Measurements from ENCODE around the gene ADAM10. TPM values are rescaled to one million over a fixed set of nuclear protein-coding genes. Genes with fewer than 3 reads are reported as not detected.

ADAM10 gene
- total RNA-seq, 1 donor from 2014 or later: 287 TPM

- Mint-ChIP-seq H3K9me3 (ENCODE audit: unreplicated experiment) (no peaks in the 10 kb centered on the region), H3K4me3 (ENCODE audit: unreplicated experiment) (no peak overlapping the region), H3K4me1 (ENCODE audit: unreplicated experiment) (peaks cover 6% of the 10 kb centered on the region), H3K27me3 (ENCODE audit: unreplicated experiment) (no peaks in the 10 kb centered on the region), H3K27ac (ENCODE audit: unreplicated experiment) (no peak overlapping the region), H3K36me3 (ENCODE audit: low read depth, unreplicated experiment) (no peaks in the 10 kb centered on the region)
- no peak for TF ChIP-seq CTCF (IDR thresholded peaks at IDR 0.05; ENCODE audit: unreplicated experiment)
- peak; percentile 17 for DNase-seq (ENCODE audit: low spot score)
Observed at GRCh38 chr15:58760385-58761009, 11.0 kb upstream of the ADAM10 start.

GRCh38 chr15:58758141-58758540 lies 8.6 kb upstream of the ADAM10 start:
- no peaks in the 10 kb centered on the region for H3K9me3 Mint-ChIP-seq (ENCODE audit: unreplicated experiment)
- no peak for TF ChIP-seq CTCF (IDR thresholded peaks at IDR 0.05; ENCODE audit: unreplicated experiment)

GRCh38 chr15:58755956-58756355 lies 6.4 kb upstream of the ADAM10 start:
- H3K27me3 Mint-ChIP-seq (ENCODE audit: unreplicated experiment): no peaks in the 10 kb centered on the region
- no peak for TF ChIP-seq CTCF (IDR thresholded peaks at IDR 0.05; ENCODE audit: unreplicated experiment)
- no peaks in the 10 kb centered on the region for H3K9me3 Mint-ChIP-seq (ENCODE audit: unreplicated experiment)
- peaks cover 15% of the 10 kb centered on the region for H3K4me1 Mint-ChIP-seq (ENCODE audit: unreplicated experiment)
- no peak for DNase-seq (ENCODE audit: low spot score)
- no peaks in the 10 kb centered on the region for H3K36me3 Mint-ChIP-seq (ENCODE audit: low read depth, unreplicated experiment)
- no peak overlapping the region for H3K4me3 Mint-ChIP-seq (ENCODE audit: unreplicated experiment)
- H3K27ac Mint-ChIP-seq (ENCODE audit: unreplicated experiment): no peak overlapping the region

More at GRCh38 chr15:58758141-58758540, 8.6 kb upstream of the ADAM10 start:
- Mint-ChIP-seq H3K36me3 (ENCODE audit: low read depth, unreplicated experiment) (no peaks in the 10 kb centered on the region), H3K27ac (ENCODE audit: unreplicated experiment) (no peak overlapping the region), H3K4me3 (ENCODE audit: unreplicated experiment) (no peak overlapping the region), H3K4me1 (ENCODE audit: unreplicated experiment) (peaks cover 15% of the 10 kb centered on the region), H3K27me3 (ENCODE audit: unreplicated experiment) (no peaks in the 10 kb centered on the region)
- DNase-seq (ENCODE audit: low spot score): no peak

- TF ChIP-seq CTCF (IDR thresholded peaks at IDR 0.05; ENCODE audit: unreplicated experiment): no peak
- no peaks in the 10 kb centered on the region for H3K9me3 Mint-ChIP-seq (ENCODE audit: unreplicated experiment)
- H3K27ac Mint-ChIP-seq (ENCODE audit: unreplicated experiment): no peak overlapping the region
- H3K4me3 Mint-ChIP-seq (ENCODE audit: unreplicated experiment): no peak overlapping the region
- peaks cover 2% of the 10 kb centered on the region for H3K36me3 Mint-ChIP-seq (ENCODE audit: low read depth, unreplicated experiment)
- peaks cover under 1% of the 10 kb centered on the region for H3K27me3 Mint-ChIP-seq (ENCODE audit: unreplicated experiment)
- peaks cover 14% of the 10 kb centered on the region for H3K4me1 Mint-ChIP-seq (ENCODE audit: unreplicated experiment)
- DNase-seq (ENCODE audit: low spot score): no peak
Observed at GRCh38 chr15:58755350-58755749, 5.8 kb upstream of the ADAM10 start.

- Mint-ChIP-seq H3K27ac (ENCODE audit: unreplicated experiment) (no peak overlapping the region), H3K4me1 (ENCODE audit: unreplicated experiment) (peaks cover 27% of the 10 kb centered on the region), H3K4me3 (ENCODE audit: unreplicated experiment) (no peak overlapping the region), H3K9me3 (ENCODE audit: unreplicated experiment) (no peaks in the 10 kb centered on the region), H3K27me3 (ENCODE audit: unreplicated experiment) (peaks cover 4% of the 10 kb centered on the region), H3K36me3 (ENCODE audit: low read depth, unreplicated experiment) (peaks cover 10% of the 10 kb centered on the region)
- DNase-seq (ENCODE audit: low spot score): no peak
- no peak for TF ChIP-seq CTCF (IDR thresholded peaks at IDR 0.05; ENCODE audit: unreplicated experiment)
Observed at GRCh38 chr15:58752716-58753115, 3.2 kb upstream of the ADAM10 start.

All from endothelial cell (in vitro differentiated cells).